ENCODE data around the gene ADGRG4.
"Not testable (repeated sequence)": the region's sequence is repeated elsewhere in the genome, so short reads cannot be mapped to it uniquely, and the experiment has no call there.

ADGRG4 gene

DNA sequence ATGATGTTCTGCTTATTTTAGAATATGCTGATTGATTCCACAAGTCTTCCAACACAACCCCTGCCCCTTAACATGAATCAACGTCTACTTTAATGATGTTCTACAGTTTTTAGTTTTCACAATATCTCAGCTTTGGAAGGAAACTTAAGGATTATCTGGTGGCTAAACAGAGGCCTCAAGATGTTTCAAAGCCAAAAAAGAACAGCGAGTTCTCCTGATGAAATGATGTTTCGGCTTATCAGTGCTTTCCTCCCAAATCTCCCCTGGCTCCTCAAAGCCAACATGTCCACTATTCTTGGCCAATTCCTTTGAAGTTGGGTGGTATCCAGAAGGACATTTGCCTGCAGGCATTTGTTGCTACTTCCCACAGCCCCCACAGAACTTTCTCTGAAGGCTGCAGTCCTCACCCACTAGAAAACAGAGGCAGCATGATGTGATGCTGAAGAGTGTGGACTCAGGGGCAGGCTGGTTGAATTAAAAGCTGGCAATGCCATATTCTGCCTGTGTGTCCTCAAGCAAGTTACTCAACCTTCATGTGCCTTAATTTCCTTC, 87.3 kb downstream of the ADGRG4 start:
- no peak for DNase-seq

DNA sequence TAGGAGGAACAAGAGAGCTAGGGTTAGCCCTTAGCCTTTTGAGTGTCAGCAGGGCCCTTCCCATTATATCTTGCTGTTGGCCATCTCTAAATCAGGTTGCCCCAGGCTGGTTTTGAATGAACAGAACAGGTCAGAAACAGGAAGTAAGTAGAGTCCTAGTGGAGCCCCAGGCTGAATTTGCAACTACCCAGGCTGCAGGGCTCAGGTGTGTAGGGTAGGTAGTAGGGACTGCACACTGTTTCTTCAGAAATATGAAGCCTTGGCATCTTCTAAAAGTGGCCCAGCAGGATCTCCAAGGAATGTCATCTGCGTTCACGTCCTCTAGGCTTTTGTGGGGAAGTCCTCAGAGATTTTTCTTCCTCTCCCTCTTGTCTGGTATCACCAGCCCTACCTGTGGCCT, 90.2 kb downstream of the ADGRG4 start:
- no peak for DNase-seq

DNA sequence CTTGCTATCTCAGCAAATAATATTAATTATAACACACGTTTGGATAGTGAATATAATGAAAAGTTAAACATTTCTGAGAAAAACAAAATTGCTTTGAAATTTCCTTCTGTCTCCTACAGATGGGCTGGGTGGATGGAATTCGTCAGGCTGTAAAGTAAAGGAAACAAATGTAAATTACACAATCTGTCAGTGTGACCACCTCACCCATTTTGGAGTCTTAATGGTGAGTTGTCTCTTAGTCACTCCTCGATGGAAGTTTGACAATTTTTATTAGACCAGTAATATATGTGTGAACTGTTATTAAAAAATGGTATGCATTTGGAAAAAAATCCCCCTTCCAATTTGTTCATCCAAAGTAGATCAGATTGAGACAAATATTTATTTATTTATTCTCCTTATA, 94.5 kb downstream of the ADGRG4 start:
- DNase-seq, result no peak

DNA sequence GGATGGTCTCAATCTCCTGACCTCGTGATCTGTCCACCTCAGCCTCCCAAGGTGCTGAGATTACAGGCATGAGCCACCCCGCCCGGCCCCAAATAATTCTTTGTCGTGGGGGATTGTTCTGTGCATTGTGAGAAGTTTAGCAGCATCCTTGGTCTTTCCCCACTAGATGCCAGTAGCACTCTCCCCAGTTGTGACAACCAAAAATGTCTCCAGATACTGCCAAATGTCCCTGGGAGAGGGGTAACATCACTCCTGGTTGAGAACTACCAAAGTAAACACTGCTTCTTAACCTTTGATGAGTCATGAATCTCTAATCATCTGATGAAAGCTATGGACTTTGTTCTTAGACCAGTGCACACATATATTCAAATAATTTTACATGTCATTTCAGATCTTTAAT, 96.2 kb downstream of the ADGRG4 start:
- no peak for DNase-seq

DNA sequence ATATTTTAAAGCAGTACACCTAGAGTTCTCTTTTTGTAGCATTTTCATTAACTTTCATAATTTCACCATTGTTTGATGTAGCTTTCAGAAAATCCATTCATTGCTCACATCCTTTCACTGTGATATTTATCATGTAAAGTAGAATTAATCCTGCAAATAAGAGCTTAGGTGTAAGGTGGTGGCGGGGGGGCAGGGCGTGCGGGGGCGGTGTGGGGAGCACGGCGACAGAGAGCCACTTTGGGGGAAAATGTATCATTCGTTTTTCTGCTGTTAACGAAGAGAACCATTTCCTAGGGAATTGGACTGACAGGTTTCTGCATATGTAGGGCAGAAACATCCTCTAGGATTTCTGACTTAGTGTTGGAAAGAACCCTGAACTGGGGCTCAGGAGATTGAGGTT, 104.4 kb downstream of the ADGRG4 start:
- no peak for DNase-seq

DNA sequence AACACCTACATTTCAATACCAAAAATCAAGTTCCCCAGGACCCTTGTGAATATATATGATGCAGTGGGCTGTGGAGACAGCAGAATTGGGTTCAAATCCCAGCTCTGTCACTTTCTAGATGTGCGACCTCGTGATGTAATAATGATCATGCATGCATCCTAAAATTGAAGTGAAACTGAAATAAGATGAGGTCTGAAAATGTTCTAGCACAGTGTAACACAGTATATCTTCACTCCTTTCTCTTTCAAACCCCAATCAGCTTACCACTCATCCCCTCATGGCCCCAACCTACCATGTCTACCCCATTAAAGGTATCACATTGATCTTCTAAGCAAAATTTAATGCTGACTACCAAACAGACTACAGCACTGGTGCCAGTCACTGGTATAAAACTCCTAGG, 117.0 kb downstream of the ADGRG4 start:
- DNase-seq, result no peak

DNA sequence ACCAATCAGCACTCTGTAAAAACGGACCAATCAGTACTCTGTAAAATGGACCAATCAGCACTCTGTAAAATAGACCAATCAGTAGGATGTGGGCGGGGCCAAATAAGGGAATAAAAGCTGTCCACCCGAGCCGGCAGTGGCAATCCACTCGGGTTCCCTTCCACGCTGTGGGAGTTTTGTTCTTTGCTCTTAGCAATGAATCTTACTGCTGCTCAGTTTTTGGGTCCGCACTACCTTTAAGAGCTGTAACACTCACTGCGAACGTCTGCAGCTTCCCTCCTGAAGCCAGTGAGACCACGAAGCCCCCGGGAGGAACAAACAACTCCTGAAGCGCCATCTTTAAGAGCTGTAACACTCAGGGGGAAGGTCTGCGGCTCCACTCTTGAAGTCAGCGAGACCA, 120.6 kb downstream of the ADGRG4 start:
- no peak for DNase-seq

DNA sequence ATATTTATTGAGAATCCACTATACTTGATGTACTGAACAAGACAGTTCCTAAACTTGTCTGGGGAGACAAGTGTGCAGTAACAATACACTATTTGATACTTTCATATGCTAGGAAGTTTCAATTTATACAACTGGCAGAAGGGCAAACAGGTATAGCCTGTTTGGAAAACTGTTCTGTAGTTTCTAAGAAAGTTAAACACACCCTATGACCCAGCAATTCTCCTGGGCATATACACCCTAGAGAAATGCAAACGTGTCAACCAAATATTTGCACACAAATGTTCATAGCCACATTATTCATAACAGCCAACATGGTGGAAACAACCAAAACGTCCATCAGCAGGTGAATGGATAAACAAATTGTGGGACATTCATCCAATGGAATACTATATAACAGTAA, 123.0 kb downstream of the ADGRG4 start:
- no peak for DNase-seq

DNA sequence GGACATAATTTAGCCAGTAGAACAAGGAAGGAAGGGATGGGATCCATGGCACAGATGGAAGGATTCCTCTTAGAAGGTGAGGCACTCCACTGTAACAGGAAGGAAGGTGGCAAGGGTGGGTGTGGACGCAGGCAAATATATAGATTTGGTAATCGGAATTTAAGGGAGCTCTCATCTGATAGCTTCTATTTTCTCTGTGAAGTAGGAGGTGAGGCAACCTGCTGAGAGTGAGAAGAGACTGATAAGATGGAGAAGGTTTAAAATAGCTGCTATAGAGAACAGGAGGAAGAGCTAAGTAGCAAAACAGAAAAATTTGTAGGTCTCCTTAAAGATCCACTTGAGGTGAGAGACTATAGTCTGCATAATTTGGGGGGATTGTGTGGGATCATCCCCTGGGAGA, 125.2 kb downstream of the ADGRG4 start:
- DNase-seq, result no peak

DNA sequence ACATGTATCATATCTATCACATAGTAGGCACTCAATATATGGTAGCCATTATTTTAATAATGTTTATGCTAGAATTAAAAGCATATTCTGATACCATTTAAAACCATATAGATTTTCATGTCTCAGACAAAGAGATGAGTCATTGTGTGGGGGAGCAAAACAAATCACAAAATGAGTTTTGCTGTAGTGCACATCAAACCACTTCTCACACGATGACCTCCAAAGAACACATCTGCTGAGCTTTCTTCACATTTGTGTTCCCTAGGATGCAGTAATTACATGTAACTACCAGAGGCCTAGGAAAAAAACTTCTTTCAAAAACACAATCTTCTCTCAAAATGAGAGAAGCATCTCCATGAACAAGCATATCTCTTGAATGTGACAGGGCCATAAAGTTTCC, 130.9 kb downstream of the ADGRG4 start:
- no peak for DNase-seq

DNA sequence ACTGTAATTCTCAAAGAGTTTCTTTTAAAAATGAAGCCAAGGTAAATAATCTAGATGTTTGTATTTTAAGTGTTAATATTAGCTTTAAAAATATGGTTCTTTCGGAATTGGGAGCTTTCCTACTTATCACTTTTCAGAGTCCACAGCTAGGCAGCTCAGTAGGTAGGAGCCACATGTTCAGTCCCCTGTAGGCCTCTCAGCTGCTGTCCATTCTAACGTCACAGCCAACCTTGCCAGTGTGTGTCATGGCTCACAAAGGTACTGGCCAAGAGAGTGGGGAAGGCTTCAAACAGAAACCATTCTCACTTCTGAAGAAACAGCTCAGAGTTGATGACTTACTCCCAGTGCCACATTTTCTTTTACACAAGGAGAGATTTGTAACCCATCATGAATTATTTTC, 137.0 kb downstream of the ADGRG4 start:
- DNase-seq, result no peak

DNA sequence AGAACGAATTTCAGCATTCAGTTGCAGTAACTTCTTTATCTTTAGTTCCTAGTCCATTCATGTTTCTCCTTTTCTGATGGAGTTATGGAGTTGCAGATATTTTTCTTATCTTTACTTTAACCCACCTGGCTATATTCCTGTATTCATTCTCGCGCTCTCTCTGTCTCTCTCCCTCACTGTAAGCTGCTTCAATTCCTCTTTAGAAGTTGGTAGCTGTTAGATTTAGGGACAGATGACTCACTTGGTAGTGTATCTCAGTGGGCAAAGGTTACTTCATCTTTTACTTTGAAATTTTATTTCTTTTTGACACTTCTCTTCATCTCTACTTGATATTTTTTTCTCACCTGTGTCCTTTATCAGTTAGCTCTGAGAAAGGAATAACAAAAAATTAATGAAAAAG, 137.4 kb downstream of the ADGRG4 start:
- DNase-seq, result no peak

DNA sequence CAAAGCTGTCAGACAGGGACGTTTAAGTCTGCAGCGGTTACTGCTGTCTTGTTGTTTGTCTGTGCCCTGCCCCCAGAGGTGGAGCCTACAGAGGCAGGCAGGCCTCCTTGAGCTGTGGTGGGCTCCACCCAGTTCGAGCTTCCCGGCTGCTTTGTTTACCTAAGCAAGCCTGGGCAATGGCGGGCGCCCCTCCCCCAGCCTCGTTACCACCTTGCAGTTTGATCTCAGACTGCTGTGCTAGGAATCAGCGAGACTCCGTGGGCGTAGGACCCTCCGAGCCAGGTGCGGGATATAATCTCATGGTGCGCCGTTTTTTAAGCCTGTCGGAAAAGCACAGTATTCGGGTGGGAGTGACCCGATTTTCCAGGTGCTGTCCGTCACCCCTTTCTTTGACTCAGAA, 144.9 kb downstream of the ADGRG4 start:
- DNase-seq, result not testable (repeated sequence)

DNA sequence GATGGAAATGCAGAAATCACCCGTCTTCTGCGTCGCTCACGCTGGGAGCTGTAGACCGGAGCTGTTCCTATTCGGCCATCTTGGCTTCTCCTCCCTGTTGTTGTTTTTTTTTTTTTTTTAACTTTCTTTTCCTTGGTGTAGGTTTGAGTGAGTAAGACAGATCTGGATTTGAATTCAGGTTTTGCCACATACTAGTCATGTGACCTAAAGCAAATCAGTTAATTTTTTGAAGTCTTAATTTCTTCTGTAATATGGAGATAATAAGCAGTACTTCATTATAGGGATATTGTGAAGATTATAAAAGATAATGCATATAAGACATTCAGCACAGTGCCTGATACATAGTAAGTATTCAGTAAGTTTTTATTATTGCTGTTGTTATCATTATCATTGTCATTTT, 145.4 kb downstream of the ADGRG4 start:
- DNase-seq, result no peak

DNA sequence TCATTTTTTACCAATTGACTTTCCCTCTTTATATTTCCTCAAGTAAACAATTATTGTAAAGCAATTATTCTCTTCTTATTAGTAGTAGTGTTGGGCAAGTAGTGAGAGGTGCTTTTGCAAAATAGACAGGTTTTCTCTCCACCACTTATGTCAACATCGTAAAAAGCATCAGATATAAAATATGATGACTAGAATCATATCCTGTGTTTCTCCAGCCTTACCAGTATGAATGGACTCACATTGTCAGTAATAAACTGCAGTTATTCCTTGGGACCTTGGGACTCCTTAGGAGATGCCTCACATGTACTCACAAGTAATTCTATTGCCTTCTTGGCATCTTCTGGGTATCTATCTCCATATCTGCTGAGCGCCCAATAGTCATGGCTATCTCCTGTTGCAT, 146.5 kb downstream of the ADGRG4 start:
- DNase-seq, result no peak

DNA sequence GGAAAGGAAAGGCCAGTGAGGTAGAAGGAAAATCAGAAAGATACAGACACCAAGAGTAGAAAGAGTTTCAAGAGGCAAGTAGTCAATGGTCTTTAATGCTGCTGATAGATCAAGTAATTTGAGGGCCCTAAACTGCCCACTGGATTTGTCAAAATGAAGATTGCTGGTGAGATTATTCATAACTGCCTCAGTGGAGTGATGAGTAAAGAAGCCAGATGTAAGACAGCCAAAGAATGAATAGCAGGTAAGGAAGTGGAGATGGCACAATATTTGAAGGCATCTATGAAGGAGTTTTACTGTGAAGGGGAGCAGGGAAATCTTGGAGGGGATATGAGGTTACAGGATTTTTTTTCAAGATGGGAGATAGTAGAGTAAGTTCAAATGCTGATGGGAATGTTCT, 147.2 kb downstream of the ADGRG4 start:
- no peak for DNase-seq

DNA sequence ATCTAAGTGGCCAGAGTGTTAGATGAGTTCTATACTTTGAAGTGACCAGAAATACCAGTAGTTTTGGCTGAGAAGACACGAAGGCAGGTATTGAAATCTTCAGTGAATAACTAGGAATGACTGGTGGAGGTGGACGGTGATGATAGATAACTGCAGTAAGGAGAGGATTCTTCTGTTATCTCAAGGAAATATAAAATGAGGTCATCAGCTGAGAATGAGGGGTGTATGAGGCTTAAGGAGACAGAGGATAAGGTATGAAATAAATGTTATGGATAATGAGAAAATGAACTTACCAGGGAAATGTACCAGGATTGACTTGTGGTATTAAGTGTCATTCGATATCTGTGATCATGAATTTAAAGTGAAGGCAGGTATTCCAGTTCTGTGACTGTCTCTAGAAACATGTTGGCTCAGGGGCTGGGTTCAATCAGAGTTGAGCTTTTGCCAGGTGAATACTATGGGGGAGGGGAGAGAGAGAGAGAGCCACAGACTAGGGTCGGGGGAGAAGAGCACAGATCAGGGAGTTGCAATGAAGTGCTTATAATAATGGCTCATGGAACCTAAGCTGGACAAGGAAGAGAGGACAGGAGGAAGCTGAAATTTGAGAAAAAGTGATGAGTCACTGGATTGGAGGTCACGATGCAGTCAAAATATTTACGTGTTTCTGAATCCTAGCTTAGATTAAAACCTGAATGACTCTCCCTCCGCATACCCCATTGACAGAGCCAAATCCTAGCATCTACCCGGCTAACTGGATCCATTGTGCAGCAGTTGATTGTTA, 149.5 kb downstream of the ADGRG4 start:
- no peak for DNase-seq

DNA sequence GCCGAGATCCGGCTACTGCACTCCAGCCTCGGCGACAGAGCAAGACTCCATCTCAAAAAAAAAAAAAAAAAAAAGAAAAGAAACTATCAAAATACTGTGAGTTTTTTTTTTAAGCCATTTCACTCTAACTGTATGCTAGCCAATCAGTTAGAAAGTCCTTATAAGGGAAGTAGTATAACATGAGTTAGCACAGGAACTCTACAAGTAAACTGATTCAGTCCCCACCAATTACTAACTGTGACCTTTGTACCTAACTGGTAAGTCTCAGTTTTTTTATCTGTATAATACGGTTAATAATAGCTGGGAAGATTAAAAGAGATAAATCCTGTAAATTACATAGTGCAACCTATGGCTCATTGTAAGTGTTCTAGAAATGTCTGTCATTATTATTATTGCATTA, 151.9 kb downstream of the ADGRG4 start:
- no peak for DNase-seq

DNA sequence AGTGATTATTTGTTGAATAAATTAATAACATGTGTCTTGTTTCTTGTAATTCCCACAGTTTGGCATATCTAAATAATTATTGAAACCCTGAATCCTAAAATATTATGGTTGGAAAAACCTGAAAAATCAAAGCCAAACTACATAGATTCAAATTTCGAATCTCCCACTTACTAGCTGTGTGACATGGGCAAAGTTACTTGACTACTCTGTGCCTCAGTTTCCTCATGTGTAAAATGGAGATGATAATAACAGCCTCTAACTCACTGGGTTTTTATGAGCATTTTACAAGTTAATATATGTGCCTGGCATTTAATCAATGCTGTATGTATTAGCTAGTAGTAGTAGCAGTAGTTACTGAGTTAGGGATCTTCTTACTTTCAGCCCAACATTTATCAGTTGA, 152.4 kb downstream of the ADGRG4 start:
- DNase-seq, result no peak

DNA sequence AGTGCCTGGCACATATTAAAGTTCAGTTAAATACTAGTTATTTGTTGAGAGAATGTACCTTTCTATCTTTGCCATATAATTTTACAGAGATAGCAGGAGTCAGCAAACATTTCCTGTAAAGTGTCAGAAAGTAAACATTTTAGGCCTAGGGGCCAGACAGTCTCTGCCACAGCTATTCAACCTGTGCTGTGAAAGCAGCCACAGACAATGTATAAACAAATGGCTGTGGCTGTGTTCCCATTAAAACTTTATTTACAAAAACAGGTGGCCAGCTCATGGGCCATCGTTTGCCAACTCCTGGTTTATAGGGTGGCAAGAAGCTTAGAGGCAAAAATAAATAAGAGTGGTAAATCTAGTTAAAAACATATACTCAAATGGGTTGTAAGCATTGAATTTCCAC, 153.0 kb downstream of the ADGRG4 start:
- no peak for DNase-seq

DNA sequence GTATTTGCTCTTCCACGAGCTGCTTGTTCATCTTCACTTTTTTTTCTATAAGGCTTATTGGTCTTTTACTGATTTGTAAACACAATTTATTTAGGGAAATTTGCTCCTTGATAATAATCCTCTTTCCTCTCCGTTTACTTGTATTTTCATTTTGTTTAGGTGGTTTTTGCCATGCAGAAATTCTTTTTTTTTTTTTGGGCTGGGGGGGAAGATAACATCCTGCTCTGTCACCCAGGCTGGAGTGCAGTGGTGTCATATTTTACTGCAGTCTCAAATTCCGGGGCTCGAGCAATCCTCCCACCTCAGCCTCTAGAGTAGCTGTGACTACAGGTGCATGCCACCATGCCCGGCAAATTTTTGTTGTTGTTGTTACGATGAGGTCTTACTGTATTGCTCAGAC, 155.4 kb downstream of the ADGRG4 start:
- DNase-seq, result no peak

DNA sequence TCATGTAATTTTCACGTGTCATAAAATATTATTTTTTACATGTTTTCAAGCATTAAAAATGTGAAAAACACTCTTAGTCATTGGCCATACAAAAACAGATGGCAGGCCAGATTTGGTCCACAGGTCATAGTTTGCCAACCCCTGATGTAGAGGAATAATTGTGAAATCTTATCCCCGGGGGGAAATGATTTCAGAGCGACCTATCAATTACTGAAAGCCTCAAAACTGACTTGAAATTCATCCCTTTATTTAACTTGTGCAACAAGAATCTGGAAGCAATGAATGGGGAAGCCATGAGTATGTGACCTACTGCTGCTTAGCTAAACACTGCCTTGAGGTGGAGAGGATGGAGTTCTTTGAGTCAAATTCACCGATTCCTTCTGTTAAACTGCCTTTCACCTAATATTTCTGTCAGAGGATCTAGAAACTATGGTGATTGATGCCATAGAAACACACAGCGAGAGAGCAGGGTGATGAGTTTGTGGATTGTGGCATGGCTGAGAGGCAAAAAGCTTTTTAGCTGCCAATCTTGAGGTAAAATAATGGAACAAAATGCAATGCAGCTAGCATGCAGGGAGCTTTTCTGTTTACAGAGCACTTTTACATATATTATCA, 156.6 kb downstream of the ADGRG4 start:
- DNase-seq, result no peak

DNA sequence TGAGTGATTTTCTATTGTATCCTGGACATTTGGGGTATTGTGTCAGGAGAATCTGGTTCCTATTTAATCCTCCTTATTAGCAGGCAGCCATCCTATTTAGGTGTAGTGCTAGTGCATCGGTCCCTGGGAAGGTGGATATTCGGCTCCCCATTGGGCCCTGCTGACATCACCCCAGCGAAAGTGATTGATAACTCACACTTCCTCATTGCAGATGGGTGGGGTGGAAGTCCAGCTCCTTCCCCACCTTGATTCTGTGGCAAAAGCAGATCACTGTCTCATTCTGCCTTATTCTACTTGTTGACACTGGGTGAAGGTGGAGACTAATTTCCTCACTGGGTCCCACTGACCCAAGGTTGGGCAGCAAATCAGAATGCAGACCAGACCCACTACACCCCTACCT, 163.8 kb downstream of the ADGRG4 start:
- no peak for DNase-seq
